OCI-LY7 (cell line): ENCODE measurements around the gene IGIP. TPM values are rescaled to one million over a fixed set of nuclear protein-coding genes. Genes with fewer than 3 reads are reported as not detected.

Source experiments
- BruUV-seq: library from RNA; stranded (reverse); fragments of 400-500 nt; replicated peaks from 2 replicates; lab custom pipeline; 2021; lab: Mats Ljungman, UMichigan
- CTCF ChIA-PET: fragments of 300-600 bp; sonication (Branson Sonifier 250); formaldehyde crosslinking; loops from one replicate; lab custom pipeline; 2022; ENCODE audit warnings: antibody characterized with exemption; ENCODE audit not compliant: unreplicated experiment; lab: Charles Lee
- POLR2A ChIA-PET: fragments of 300-600 bp; sonication (Branson Sonifier 250); formaldehyde crosslinking; loops from one replicate; lab custom pipeline; 2022; ENCODE audit warnings: antibody characterized with exemption; lab: Charles Lee
- DNase-seq: peaks from one replicate; pipeline ENCODE4 v3.0.0-alpha.2; 2015; ENCODE audit warnings: low spot score
- H2AFZ ChIP-seq: fragments of 200-600 bp; sonication (generic), shearing (Covaris generic); 2 replicates; pipeline ENCODE4 v1.6.1; 2014; ENCODE audit warnings: mild to moderate bottlenecking, antibody characterized with exemption, low read length, moderate library complexity
- H3K27ac ChIP-seq: fragments of 200-600 bp; sonication (generic); 2 replicates; pipeline ENCODE4 v1.5.1; 2014; ENCODE audit warnings: mixed run types, low read depth, mild to moderate bottlenecking, moderate library complexity, low read length, inconsistent platforms; ENCODE audit not compliant: poor library complexity, severe bottlenecking
- H3K36me3 ChIP-seq: fragments of 200-600 bp; sonication (generic); 2 replicates; pipeline ENCODE4 v1.6.1; 2014; ENCODE audit warnings: mild to moderate bottlenecking, antibody characterized with exemption, low read length, moderate library complexity, mixed read lengths; ENCODE audit not compliant: insufficient read depth
- H3K4me1 ChIP-seq: fragments of 200-600 bp; sonication (generic); 2 replicates; pipeline ENCODE4 v1.5.1; 2014; ENCODE audit warnings: mild to moderate bottlenecking, low read length; ENCODE audit not compliant: insufficient read depth, poor library complexity, severe bottlenecking
- H3K4me2 ChIP-seq: fragments of 200-600 bp; sonication (generic); 2 replicates; pipeline ENCODE4 v1.6.1; 2014; ENCODE audit warnings: mild to moderate bottlenecking, low read length
- H3K4me3 ChIP-seq: fragments of 200-600 bp; sonication (generic); 2 replicates; pipeline ENCODE4 v1.5.1; 2014; ENCODE audit warnings: mild to moderate bottlenecking, low read depth, low read length; ENCODE audit not compliant: poor library complexity, severe bottlenecking
- H3K79me2 ChIP-seq: fragments of 200-600 bp; sonication (generic); 2 replicates; pipeline ENCODE4 v1.6.1; 2016; ENCODE audit warnings: low read depth, mild to moderate bottlenecking, low read length, moderate library complexity, mixed read lengths; ENCODE audit not compliant: insufficient read depth
- H3K9me2 ChIP-seq: fragments of 200-600 bp; sonication (generic); 2 replicates; pipeline ENCODE4 v1.6.1; 2016; ENCODE audit warnings: mild to moderate bottlenecking, low read length, mixed read lengths; ENCODE audit not compliant: insufficient read depth
- H3K9me3 ChIP-seq: fragments of 200-600 bp; sonication (generic); 2 replicates; pipeline ENCODE4 v1.6.1; 2014; ENCODE audit warnings: mild to moderate bottlenecking, mixed run types, low read length, mixed read lengths
- H4K20me1 ChIP-seq: fragments of 200-600 bp; sonication (generic); 2 replicates; pipeline ENCODE4 v1.6.1; 2014; ENCODE audit warnings: mild to moderate bottlenecking, antibody characterized with exemption, low read length, moderate library complexity, mixed read lengths; ENCODE audit not compliant: insufficient read depth
- EZH2phosphoT487 ChIP-seq: fragments of 200-600 bp; sonication (generic); IDR thresholded peaks from 2 replicates; pipeline ENCODE4 v1.6.1; 2018; ENCODE audit warnings: low read depth, borderline replicate concordance, mild to moderate bottlenecking, mixed run types, antibody characterized with exemption, low read length, moderate library complexity, mixed read lengths
- intact Hi-C: fragments of 100-400 bp; cut with micrococcal nuclease; formaldehyde crosslinking; loops from one replicate; pipeline ENCODE4 v1.10.0; 2022; ENCODE audit not compliant: unreplicated experiment
- total RNA-seq, 2 experiments: library from RNA; depleted of rRNA in 1 of 2; stranded (reverse); fragments of >200 nt in 1 of 2; shearing (Covaris generic) in 1 of 2; gene quantifications; 2 replicates each; pipeline ENCODE4 v1.2.3, GENCODE V29; 2014 to 2022
- TF ChIP-seq, protein P1 (sequence below): fragments of 200-600 bp; sonication (generic); conservative IDR thresholded peaks from 2 replicates; pipeline ENCODE4 v1.5.1; 2014; ENCODE audit warnings: mild to moderate bottlenecking, antibody characterized with exemption, low read length, moderate library complexity, mixed read lengths

Gene IGIP
- total RNA-seq, 2 experiments from 2014 or later: 3.3 to 4.9 TPM

GRCh38 chr5:140107312-140108092 lies 18.2 kb upstream of the IGIP start:
- H3K9me3 ChIP-seq: no peaks in the 10 kb centered on the region; the same call in 1 of the 2 replicates
- H3K27ac ChIP-seq: peak overlapping the region; percentile 78
- H3K36me3 ChIP-seq: no peaks in the 10 kb centered on the region
- no peak for TF ChIP-seq EZH2phosphoT487
- TF ChIP-seq, protein P1, sequence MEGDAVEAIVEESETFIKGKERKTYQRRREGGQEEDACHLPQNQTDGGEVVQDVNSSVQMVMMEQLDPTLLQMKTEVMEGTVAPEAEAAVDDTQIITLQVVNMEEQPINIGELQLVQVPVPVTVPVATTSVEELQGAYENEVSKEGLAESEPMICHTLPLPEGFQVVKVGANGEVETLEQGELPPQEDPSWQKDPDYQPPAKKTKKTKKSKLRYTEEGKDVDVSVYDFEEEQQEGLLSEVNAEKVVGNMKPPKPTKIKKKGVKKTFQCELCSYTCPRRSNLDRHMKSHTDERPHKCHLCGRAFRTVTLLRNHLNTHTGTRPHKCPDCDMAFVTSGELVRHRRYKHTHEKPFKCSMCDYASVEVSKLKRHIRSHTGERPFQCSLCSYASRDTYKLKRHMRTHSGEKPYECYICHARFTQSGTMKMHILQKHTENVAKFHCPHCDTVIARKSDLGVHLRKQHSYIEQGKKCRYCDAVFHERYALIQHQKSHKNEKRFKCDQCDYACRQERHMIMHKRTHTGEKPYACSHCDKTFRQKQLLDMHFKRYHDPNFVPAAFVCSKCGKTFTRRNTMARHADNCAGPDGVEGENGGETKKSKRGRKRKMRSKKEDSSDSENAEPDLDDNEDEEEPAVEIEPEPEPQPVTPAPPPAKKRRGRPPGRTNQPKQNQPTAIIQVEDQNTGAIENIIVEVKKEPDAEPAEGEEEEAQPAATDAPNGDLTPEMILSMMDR: 0 out of 2 replicates have a peak, but pooled peaks have one; percentile 17
- POLR2A ChIA-PET: interaction anchor here (0.6 to 0.8 kb wide), 3 partner anchors 20 to 467 kb away, joined by 3 to 5 read pairs (median 4); no protein-coding TSS in a partner anchor
- no peaks in the 10 kb centered on the region for H3K9me2 ChIP-seq
- intact Hi-C loops: loop anchor here (5.0 kb wide), 3 partner anchors 35 to 295 kb away; partner anchors contain the start of genes ANKHD1 and HBEGF
- CTCF ChIA-PET: interaction anchor here (0.6 kb wide), 2 partner anchors 105 to 320 kb away, joined by 3 read pairs; no protein-coding TSS in a partner anchor
- peak; percentile 95 for DNase-seq
- peak overlapping the region; percentile 96 for H3K4me3 ChIP-seq
- H3K4me2 ChIP-seq: peak overlapping the region; percentile 95
- BruUV-seq: no TSS peak
- H4K20me1 ChIP-seq: peaks cover 16% of the 10 kb centered on the region
- peaks cover 42% of the 10 kb centered on the region for H3K79me2 ChIP-seq
- peaks cover 47% of the 10 kb centered on the region for H3K4me1 ChIP-seq
- H2AFZ ChIP-seq: peak overlapping the region; percentile 78

- intact Hi-C loops: loop anchor here (5.0 kb wide), 3 partner anchors 36 to 294 kb away; partner anchors contain the start of genes ANKHD1 and HBEGF
- CTCF ChIA-PET: interaction anchor here (0.6 kb wide), 2 partner anchors 106 to 321 kb away, joined by 3 read pairs; no protein-coding TSS in a partner anchor
- H3K9me2 ChIP-seq: no peaks in the 10 kb centered on the region
- no peak for TF ChIP-seq EZH2phosphoT487
- TF ChIP-seq, protein P1: no peak
- BruUV-seq: no TSS peak
- H2AFZ ChIP-seq: peak overlapping the region; percentile 69; the same call in 1 of the 2 replicates
- peaks cover 51% of the 10 kb centered on the region for H3K79me2 ChIP-seq
- H3K27ac ChIP-seq: peak overlapping the region; percentile 78
- POLR2A ChIA-PET: interaction anchor here (0.6 to 1.1 kb wide), 6 partner anchors 19 to 602 kb away, joined by 3 to 5 read pairs (median 4); no protein-coding TSS in a partner anchor
- H3K36me3 ChIP-seq: no peaks in the 10 kb centered on the region
- H4K20me1 ChIP-seq: peaks cover 16% of the 10 kb centered on the region
- DNase-seq: peak; percentile 42
- H3K4me3 ChIP-seq: peak overlapping the region; percentile 96
- H3K4me2 ChIP-seq: peak overlapping the region; percentile 95
- peaks cover 52% of the 10 kb centered on the region for H3K4me1 ChIP-seq
- H3K9me3 ChIP-seq: no peaks in the 10 kb centered on the region
Measured at GRCh38 chr5:140108093-140109017, 17.4 kb upstream of the IGIP start.
